Measurements from ENCODE around the gene COL17A1. TPM values are rescaled to one million over a fixed set of nuclear protein-coding genes. Genes with fewer than 3 reads are reported as not detected.

The COL17A1 gene
- polyA plus RNA-seq, 4 donors = 4.9 to 78.1 (median 35.5) TPM

DNA sequence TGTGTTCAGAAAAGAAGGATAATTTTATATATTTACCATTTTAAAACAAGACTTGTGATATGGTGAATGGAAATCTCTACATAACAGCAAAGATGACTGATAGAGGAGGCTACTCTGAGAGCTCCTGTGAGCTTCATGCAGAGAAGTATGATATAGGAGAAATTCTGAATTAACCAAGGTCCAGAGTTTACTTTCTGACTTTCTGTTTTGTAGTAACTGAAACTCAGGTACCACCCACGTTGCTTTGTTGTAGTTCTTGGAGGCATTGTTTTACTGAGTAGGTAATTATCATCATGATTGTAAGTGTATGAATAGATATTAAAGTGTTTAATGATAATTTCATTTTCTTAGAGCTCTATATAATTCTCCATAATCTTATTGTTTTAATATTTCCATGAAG, 18.3 kb upstream of the COL17A1 start:
- 10 to 40% (median 14%) methylated on average over 1 of the region's 1 CpG for WGBS, 3 donors

DNA sequence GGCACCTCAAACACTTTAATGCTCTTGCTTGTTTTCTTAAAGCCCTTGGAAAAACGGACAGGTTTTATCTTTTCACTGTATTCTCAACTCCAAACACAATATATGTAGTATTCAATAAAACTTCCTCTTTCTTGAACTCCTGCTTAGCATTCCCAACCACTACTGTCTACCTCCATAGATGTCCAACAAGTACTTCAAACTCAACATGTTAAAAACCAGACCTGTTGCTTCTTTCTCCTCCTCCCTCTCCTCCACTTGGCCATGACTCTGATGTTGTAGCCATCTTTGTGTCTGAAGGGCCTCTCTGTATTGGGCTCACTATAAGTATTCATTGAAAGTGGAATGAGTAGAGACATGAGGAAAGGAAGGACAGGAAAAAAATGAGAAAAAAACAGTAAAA, 16.2 kb upstream of the COL17A1 start:
- no peak overlapping the region for H3K4me3 ChIP-seq (ENCODE audit: low read depth in 1 of 3, low read length in 3 of 3)

More for the DNA sequence above, 18.3 kb upstream of the COL17A1 start:
- FAIRE-seq (no peak), DNase-seq (no peak)
- Histone ChIP-seq H3K4me1 (ENCODE audit: control insufficient read depth in 3 of 3, insufficient read depth in 2 of 3, low read depth in 1 of 3, low read length in 2 of 3) (no peaks in the 10 kb centered on the region), H3K4me3 (ENCODE audit: low read depth in 1 of 3, low read length in 3 of 3) (no peak overlapping the region), H3K27ac (ENCODE audit: low read depth in 1 of 3, low read length in 2 of 3) (no peak overlapping the region), H3K36me3 (ENCODE audit: control insufficient read depth in 3 of 3, insufficient read depth in 2 of 3, low read depth in 1 of 3, low read length in 3 of 3) (no peaks in the 10 kb centered on the region), H3K9me3 (ENCODE audit: control insufficient read depth in 2 of 2, insufficient read depth in 1 of 2, low read depth in 1 of 2, low read length in 1 of 2) (no peaks in the 10 kb centered on the region), H3K27me3 (ENCODE audit: control insufficient read depth in 3 of 3, insufficient read depth in 3 of 3, low read length in 3 of 3) (no peaks in the 10 kb centered on the region)

DNA sequence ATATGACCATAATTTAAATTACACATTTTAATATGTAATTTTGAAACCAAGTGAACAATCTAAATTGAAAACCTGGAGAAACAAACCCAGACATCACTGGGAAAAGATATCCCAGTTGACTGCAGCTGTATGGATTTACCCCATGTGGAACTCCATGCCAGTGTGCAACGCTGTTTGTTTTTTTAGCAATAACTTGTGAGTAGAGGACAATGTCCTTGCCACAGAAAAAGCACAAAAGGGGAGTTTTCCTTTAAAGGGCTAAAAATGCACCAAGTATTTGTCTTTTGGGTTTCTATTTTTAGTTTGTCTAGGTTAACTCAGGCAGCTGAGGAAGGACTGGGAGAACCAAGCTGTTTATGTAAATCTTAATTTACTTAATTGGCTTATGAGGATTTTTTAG, 15.1 kb upstream of the COL17A1 start:
- no peak overlapping the region for H3K4me3 ChIP-seq (ENCODE audit: low read depth in 1 of 3, low read length in 3 of 3)
- no peak overlapping the region for H3K27ac ChIP-seq (ENCODE audit: low read depth in 1 of 3, low read length in 2 of 3)
- H3K9me3 ChIP-seq (ENCODE audit: control insufficient read depth in 2 of 2, insufficient read depth in 1 of 2, low read depth in 1 of 2, low read length in 1 of 2) = peaks cover 0 to 6% of the 10 kb centered on the region in 2 donors
- H3K27me3 ChIP-seq (ENCODE audit: control insufficient read depth in 3 of 3, insufficient read depth in 3 of 3, low read length in 3 of 3) = no peaks in the 10 kb centered on the region
- 0% methylated on average over 1 of the region's 1 CpG for WGBS, 3 donors
- H3K4me1 ChIP-seq (ENCODE audit: control insufficient read depth in 3 of 3, insufficient read depth in 2 of 3, low read depth in 1 of 3, low read length in 2 of 3) = no peaks in the 10 kb centered on the region
- DNase-seq = no peak
- no peak for FAIRE-seq
- H3K36me3 ChIP-seq (ENCODE audit: control insufficient read depth in 3 of 3, insufficient read depth in 2 of 3, low read depth in 1 of 3, low read length in 3 of 3) = no peaks in the 10 kb centered on the region

More for the DNA sequence above, 16.2 kb upstream of the COL17A1 start:
- no peak overlapping the region for H3K27ac ChIP-seq (ENCODE audit: low read depth in 1 of 3, low read length in 2 of 3)
- DNase-seq (no peak), FAIRE-seq (no peak)
- H3K9me3 ChIP-seq (ENCODE audit: control insufficient read depth in 2 of 2, insufficient read depth in 1 of 2, low read depth in 1 of 2, low read length in 1 of 2) = peaks cover 0 to 4% of the 10 kb centered on the region in 2 donors
- no peaks in the 10 kb centered on the region for H3K4me1 ChIP-seq (ENCODE audit: control insufficient read depth in 3 of 3, insufficient read depth in 2 of 3, low read depth in 1 of 3, low read length in 2 of 3)
- 64 to 73% (median 69%) methylated on average over 1 of the region's 1 CpG for WGBS, 3 donors
- H3K27me3 ChIP-seq (ENCODE audit: control insufficient read depth in 3 of 3, insufficient read depth in 3 of 3, low read length in 3 of 3) = no peaks in the 10 kb centered on the region
- H3K36me3 ChIP-seq (ENCODE audit: control insufficient read depth in 3 of 3, insufficient read depth in 2 of 3, low read depth in 1 of 3, low read length in 3 of 3) = no peaks in the 10 kb centered on the region

DNA sequence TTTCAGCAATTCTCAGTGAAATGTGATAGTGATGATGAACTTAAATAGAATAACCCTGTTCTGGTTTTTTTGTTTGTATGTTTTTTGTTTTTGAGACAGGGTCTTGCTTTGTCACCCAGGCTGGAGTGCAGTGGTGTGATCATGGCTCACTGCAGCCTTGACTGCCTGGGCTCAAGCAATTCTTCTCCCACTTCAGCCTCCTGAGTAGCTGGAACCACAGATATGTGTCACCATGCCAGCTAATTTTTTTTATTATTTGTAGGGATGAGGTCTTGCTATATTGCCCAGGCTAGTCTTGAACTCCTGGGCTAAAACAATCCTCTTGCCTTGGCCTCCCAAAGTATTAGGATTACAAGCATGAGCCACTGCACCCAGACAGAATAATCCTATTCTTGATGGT, 14.3 kb upstream of the COL17A1 start:
- DNase-seq = no peak
- FAIRE-seq = no peak
- H3K27ac ChIP-seq (ENCODE audit: low read depth in 1 of 3, low read length in 2 of 3) = no peak overlapping the region
- no peaks in the 10 kb centered on the region for H3K4me1 ChIP-seq (ENCODE audit: control insufficient read depth in 3 of 3, insufficient read depth in 2 of 3, low read depth in 1 of 3, low read length in 2 of 3)
- no peak overlapping the region for H3K4me3 ChIP-seq (ENCODE audit: low read depth in 1 of 3, low read length in 3 of 3)
- H3K36me3 ChIP-seq (ENCODE audit: control insufficient read depth in 3 of 3, insufficient read depth in 2 of 3, low read depth in 1 of 3, low read length in 3 of 3) = no peaks in the 10 kb centered on the region
- no peaks in the 10 kb centered on the region for H3K27me3 ChIP-seq (ENCODE audit: control insufficient read depth in 3 of 3, insufficient read depth in 3 of 3, low read length in 3 of 3)
- H3K9me3 ChIP-seq (ENCODE audit: control insufficient read depth in 2 of 2, insufficient read depth in 1 of 2, low read depth in 1 of 2, low read length in 1 of 2) = peaks cover 0 to 6% of the 10 kb centered on the region in 2 donors

DNA sequence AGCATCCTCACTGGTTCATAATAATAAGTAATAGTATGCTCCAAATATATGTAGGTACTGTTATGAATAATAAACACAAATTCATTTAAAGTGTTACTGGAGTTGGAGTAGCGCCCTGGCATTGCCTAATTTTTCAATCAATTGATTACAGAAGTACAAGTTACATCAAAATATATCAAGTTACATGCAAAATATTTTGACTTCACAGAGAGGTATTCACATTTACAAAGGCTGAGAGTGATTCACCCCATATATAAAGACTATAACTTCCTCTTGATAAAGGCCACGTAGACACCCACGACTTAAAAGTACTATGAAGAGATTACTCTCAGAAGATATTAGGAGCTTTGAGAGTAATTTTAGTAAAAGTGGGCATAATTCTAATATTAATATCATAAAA, 13.6 kb upstream of the COL17A1 start:
- no peaks in the 10 kb centered on the region for H3K27me3 ChIP-seq (ENCODE audit: control insufficient read depth in 3 of 3, insufficient read depth in 3 of 3, low read length in 3 of 3)
- peaks cover 0 to 6% of the 10 kb centered on the region in 2 donors for H3K9me3 ChIP-seq (ENCODE audit: control insufficient read depth in 2 of 2, insufficient read depth in 1 of 2, low read depth in 1 of 2, low read length in 1 of 2)
- H3K27ac ChIP-seq (ENCODE audit: low read depth in 1 of 3, low read length in 2 of 3) = no peak overlapping the region
- DNase-seq (no peak), FAIRE-seq (no peak)
- H3K36me3 ChIP-seq (ENCODE audit: control insufficient read depth in 3 of 3, insufficient read depth in 2 of 3, low read depth in 1 of 3, low read length in 3 of 3) = no peaks in the 10 kb centered on the region
- no peaks in the 10 kb centered on the region for H3K4me1 ChIP-seq (ENCODE audit: control insufficient read depth in 3 of 3, insufficient read depth in 2 of 3, low read depth in 1 of 3, low read length in 2 of 3)
- WGBS, 3 donors = 55 to 72% (median 70%) methylated on average over 3 of the region's 3 CpGs
- H3K4me3 ChIP-seq (ENCODE audit: low read depth in 1 of 3, low read length in 3 of 3) = no peak overlapping the region

DNA sequence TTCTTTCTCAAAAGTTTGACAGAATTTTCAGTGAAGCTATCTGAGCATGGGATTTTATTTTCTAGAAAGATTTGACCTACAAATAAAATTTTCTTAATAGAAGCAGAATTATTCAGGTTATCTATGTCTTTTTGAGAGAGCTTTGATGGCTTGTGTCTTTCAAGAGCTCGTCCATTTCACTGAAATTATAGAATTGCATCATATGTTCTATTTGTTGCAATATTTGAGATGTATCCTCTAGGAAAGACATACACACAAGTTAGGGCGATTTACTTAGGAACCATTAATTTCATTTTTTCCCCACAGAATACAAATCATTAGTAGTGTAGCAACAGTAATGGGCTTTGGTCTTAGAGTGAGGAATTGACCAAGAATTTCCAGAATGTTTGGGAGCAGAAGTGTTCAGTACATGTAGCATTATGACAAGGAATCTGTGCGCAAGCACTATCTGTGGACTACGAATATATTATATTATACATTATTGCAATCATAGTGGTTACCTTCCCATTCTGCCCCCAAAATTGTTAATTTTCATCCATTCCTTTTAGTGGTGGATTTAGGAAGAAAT, 12.8 kb upstream of the COL17A1 start:
- Histone ChIP-seq H3K9me3 (ENCODE audit: control insufficient read depth in 2 of 2, insufficient read depth in 1 of 2, low read depth in 1 of 2, low read length in 1 of 2) (peaks cover 0 to 6% of the 10 kb centered on the region in 2 donors), H3K27me3 (ENCODE audit: control insufficient read depth in 3 of 3, insufficient read depth in 3 of 3, low read length in 3 of 3) (no peaks in the 10 kb centered on the region), H3K27ac (ENCODE audit: low read depth in 1 of 3, low read length in 2 of 3) (no peak overlapping the region), H3K36me3 (ENCODE audit: control insufficient read depth in 3 of 3, insufficient read depth in 2 of 3, low read depth in 1 of 3, low read length in 3 of 3) (no peaks in the 10 kb centered on the region), H3K4me1 (ENCODE audit: control insufficient read depth in 3 of 3, insufficient read depth in 2 of 3, low read depth in 1 of 3, low read length in 2 of 3) (no peaks in the 10 kb centered on the region), H3K4me3 (ENCODE audit: low read depth in 1 of 3, low read length in 3 of 3) (no peak overlapping the region)
- 92 to 98% (median 95%) methylated on average over 4 of the region's 4 CpGs for WGBS, 3 donors
- DNase-seq = no peak
- no peak for FAIRE-seq

DNA sequence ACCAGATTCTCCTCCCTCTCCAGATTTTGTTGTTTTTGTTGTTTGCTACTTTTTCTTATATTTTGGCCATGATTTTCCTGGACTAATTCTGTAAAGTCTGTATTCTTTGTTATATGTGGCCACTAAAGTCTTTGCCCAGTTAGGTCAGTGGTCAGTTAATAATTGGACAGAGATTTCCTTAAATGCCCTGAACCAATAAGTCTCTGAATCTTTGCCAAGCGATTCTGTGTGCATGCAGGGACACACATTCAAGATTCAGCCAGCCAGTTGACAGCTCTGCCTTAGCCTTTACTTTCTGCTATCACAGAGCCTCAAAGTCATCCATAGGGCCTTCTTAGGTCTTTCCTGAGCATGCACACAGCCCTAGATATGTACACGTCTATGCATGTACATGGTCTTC, 11.0 kb upstream of the COL17A1 start:
- Histone ChIP-seq H3K4me1 (ENCODE audit: control insufficient read depth in 3 of 3, insufficient read depth in 2 of 3, low read depth in 1 of 3, low read length in 2 of 3) (no peaks in the 10 kb centered on the region), H3K27me3 (ENCODE audit: control insufficient read depth in 3 of 3, insufficient read depth in 3 of 3, low read length in 3 of 3) (no peaks in the 10 kb centered on the region), H3K9me3 (ENCODE audit: control insufficient read depth in 2 of 2, insufficient read depth in 1 of 2, low read depth in 1 of 2, low read length in 1 of 2) (peaks cover 0 to 6% of the 10 kb centered on the region in 2 donors), H3K27ac (ENCODE audit: low read depth in 1 of 3, low read length in 2 of 3) (no peak overlapping the region), H3K36me3 (ENCODE audit: control insufficient read depth in 3 of 3, insufficient read depth in 2 of 3, low read depth in 1 of 3, low read length in 3 of 3) (no peaks in the 10 kb centered on the region), H3K4me3 (ENCODE audit: low read depth in 1 of 3, low read length in 3 of 3) (no peak overlapping the region)
- FAIRE-seq (no peak), DNase-seq (no peak)
- 88 to 97% (median 88%) methylated on average over 2 of the region's 2 CpGs for WGBS, 3 donors

DNA sequence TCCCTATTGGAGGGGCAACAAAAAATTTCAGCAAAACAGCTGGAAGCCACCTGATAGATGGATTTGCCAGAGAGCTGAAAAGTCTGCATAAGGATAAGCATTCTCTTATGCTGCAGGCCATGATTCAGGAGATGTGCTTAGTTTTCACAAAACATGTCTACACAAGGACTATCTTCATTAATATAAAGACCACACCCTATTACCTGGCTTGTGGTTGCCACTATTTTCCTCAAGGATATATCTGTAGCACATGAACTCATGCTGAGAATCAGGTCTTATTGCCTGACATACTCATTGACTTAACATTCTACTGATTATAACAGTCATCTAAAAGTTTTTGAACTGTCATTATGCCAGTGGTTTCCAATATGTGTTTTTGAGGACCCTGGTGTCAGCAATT, 7.1 kb upstream of the COL17A1 start:
- no peak overlapping the region for H3K27ac ChIP-seq (ENCODE audit: low read depth in 1 of 3, low read length in 2 of 3)
- H3K9me3 ChIP-seq (ENCODE audit: control insufficient read depth in 2 of 2, insufficient read depth in 1 of 2, low read depth in 1 of 2, low read length in 1 of 2) = peaks cover 0 to 6% of the 10 kb centered on the region in 2 donors
- DNase-seq (no peak), FAIRE-seq (no peak)
- no peaks in the 10 kb centered on the region for H3K36me3 ChIP-seq (ENCODE audit: control insufficient read depth in 3 of 3, insufficient read depth in 2 of 3, low read depth in 1 of 3, low read length in 3 of 3)
- no peaks in the 10 kb centered on the region for H3K4me1 ChIP-seq (ENCODE audit: control insufficient read depth in 3 of 3, insufficient read depth in 2 of 3, low read depth in 1 of 3, low read length in 2 of 3)
- no peak overlapping the region for H3K4me3 ChIP-seq (ENCODE audit: low read depth in 1 of 3, low read length in 3 of 3)
- peaks cover 0 to 3% (median 0%) of the 10 kb centered on the region in 3 donors for H3K27me3 ChIP-seq (ENCODE audit: control insufficient read depth in 3 of 3, insufficient read depth in 3 of 3, low read length in 3 of 3)

DNA sequence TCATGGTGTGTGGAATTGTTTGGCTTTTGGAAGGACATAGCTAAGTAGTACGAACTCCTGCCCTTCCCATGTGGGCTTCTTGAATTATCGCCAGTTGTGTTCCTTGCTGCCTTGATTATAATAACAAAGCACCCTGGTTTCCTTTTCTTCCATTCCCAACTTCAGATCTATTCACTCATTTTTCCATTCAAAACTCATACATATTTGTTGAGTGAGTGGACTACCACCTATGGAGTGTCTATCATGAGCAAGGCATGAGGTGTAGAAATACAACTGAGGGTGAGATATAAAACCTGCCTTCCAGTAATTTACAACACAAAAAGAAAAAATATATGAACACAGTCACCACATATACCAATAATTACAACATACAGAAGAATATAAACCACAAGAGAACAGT, 4.9 kb upstream of the COL17A1 start:
- H3K4me1 ChIP-seq (ENCODE audit: control insufficient read depth in 3 of 3, insufficient read depth in 2 of 3, low read depth in 1 of 3, low read length in 2 of 3) = peaks cover 0 to 5% (median 0%) of the 10 kb centered on the region in 3 donors
- no peak for DNase-seq
- FAIRE-seq = no peak
- H3K9me3 ChIP-seq (ENCODE audit: control insufficient read depth in 2 of 2, insufficient read depth in 1 of 2, low read depth in 1 of 2, low read length in 1 of 2) = no peaks in the 10 kb centered on the region
- H3K4me3 ChIP-seq (ENCODE audit: low read depth in 1 of 3, low read length in 3 of 3) = no peak overlapping the region
- WGBS, 3 donors = 58 to 93% (median 73%) methylated on average over 2 of the region's 2 CpGs
- H3K27ac ChIP-seq (ENCODE audit: low read depth in 1 of 3, low read length in 2 of 3) = no peak overlapping the region
- no peaks in the 10 kb centered on the region for H3K36me3 ChIP-seq (ENCODE audit: control insufficient read depth in 3 of 3, insufficient read depth in 2 of 3, low read depth in 1 of 3, low read length in 3 of 3)
- peaks cover 0 to 3% (median 0%) of the 10 kb centered on the region in 3 donors for H3K27me3 ChIP-seq (ENCODE audit: control insufficient read depth in 3 of 3, insufficient read depth in 3 of 3, low read length in 3 of 3)
